Liver (tissue), 9 donors: ENCODE results near the gene HPD. TPM values are rescaled to one million over a fixed set of nuclear protein-coding genes. Genes with fewer than 3 reads are reported as not detected.

ENCODE experiments used
- DNase-seq: peaks from one replicate; pipeline ENCODE4 v3.0.0-alpha.2; 2017; ENCODE audit warnings: low spot score
- H3K27ac ChIP-seq, 2 donors: one replicate each; pipeline ENCODE4 v1.7.0; 2013; ENCODE audit warnings: inconsistent platforms in 2 of 2, low read length in 2 of 2, control low read depth in 1 of 2, low read depth in 1 of 2, mild to moderate bottlenecking in 1 of 2
- H3K27me3 ChIP-seq, 4 donors: one replicate each; pipeline versions ENCODE4 v1.6.1 to v1.7.0; 2013; ENCODE audit warnings: low read length in 3 of 4, inconsistent platforms in 1 of 4, mild to moderate bottlenecking in 1 of 4, moderate library complexity in 1 of 4; ENCODE audit not compliant: control insufficient read depth in 4 of 4, insufficient read depth in 4 of 4
- H3K36me3 ChIP-seq, 4 donors: one replicate each; pipeline versions ENCODE4 v1.6.1 to v1.7.0; 2013; ENCODE audit warnings: low read length in 3 of 4, mild to moderate bottlenecking in 3 of 4, low read depth in 1 of 4, moderate library complexity in 1 of 4; ENCODE audit not compliant: control insufficient read depth in 4 of 4, insufficient read depth in 3 of 4
- H3K4me1 ChIP-seq, 4 donors: one replicate each; pipeline versions ENCODE4 v1.6.1 to v1.7.0; 2013; ENCODE audit warnings: low read length in 3 of 4, mild to moderate bottlenecking in 3 of 4, moderate library complexity in 1 of 4; ENCODE audit not compliant: control insufficient read depth in 4 of 4, insufficient read depth in 4 of 4
- H3K4me3 ChIP-seq, 3 donors: one replicate each; pipeline versions ENCODE4 v1.6.1 to v1.7.0; 2013; ENCODE audit warnings: low read length in 3 of 3, control low read depth in 1 of 3, low read depth in 1 of 3, mild to moderate bottlenecking in 1 of 3
- H3K9ac ChIP-seq, 2 donors: one replicate each; pipeline ENCODE4 v1.7.0; 2013; ENCODE audit warnings: low read length in 2 of 2, mild to moderate bottlenecking in 2 of 2, moderate library complexity in 2 of 2, control low read depth in 1 of 2, low read depth in 1 of 2
- H3K9me3 ChIP-seq, 4 donors: one replicate each; pipeline versions ENCODE4 v1.6.1 to v1.7.0; 2013; ENCODE audit warnings: low read length in 3 of 4; ENCODE audit not compliant: control insufficient read depth in 4 of 4
- ATF3 ChIP-seq: IDR thresholded peaks from 2 replicates; pipeline ENCODE4 v1.6.1; 2016; ENCODE audit warnings: antibody characterized with exemption
- CTCF ChIP-seq: fragments of 150-350 bp; IDR thresholded peaks from 2 replicates; pipeline ENCODE4 v1.5.1; 2017; ENCODE audit warnings: improper control_type of control experiment, low read depth, low read length; ENCODE audit not compliant: missing input control
- EGR1 ChIP-seq, 2 donors: IDR thresholded peaks; 2 replicates each; pipeline ENCODE4 v1.6.1; 2016 to 2018; ENCODE audit warnings: antibody characterized with exemption in 2 of 2, low read depth in 2 of 2
- FOXA1 ChIP-seq: IDR thresholded peaks from 2 replicates; pipeline ENCODE4 v1.6.1; 2016; ENCODE audit warnings: antibody characterized with exemption
- FOXA2 ChIP-seq: IDR thresholded peaks from 2 replicates; pipeline ENCODE4 v1.6.1; 2016; ENCODE audit warnings: antibody characterized with exemption
- GABPA ChIP-seq, 2 donors: IDR thresholded peaks in 1 of 2; conservative IDR thresholded peaks in 1 of 2; 2 replicates each; pipeline ENCODE4 v1.6.1; 2016; ENCODE audit warnings: antibody characterized with exemption in 2 of 2, mild to moderate bottlenecking in 1 of 2, moderate library complexity in 1 of 2
- HNF4A ChIP-seq, 2 donors: conservative IDR thresholded peaks; 2 replicates each; pipeline ENCODE4 v1.6.1; 2016; ENCODE audit warnings: antibody characterized with exemption in 2 of 2, mild to moderate bottlenecking in 2 of 2
- HNF4G ChIP-seq: IDR thresholded peaks from 2 replicates; pipeline ENCODE4 v1.6.1; 2016; ENCODE audit warnings: antibody characterized with exemption
- JUND ChIP-seq, 2 donors: IDR thresholded peaks; 2 replicates each; pipeline ENCODE4 v1.6.1; 2016; ENCODE audit warnings: antibody characterized with exemption in 2 of 2
- MAX ChIP-seq: IDR thresholded peaks from 2 replicates; pipeline ENCODE4 v1.6.1; 2016; ENCODE audit warnings: antibody characterized with exemption
- NR2F2 ChIP-seq: IDR thresholded peaks from 2 replicates; pipeline ENCODE4 v1.6.1; 2016; ENCODE audit warnings: antibody characterized with exemption
- RAD21 ChIP-seq, 2 donors: IDR thresholded peaks; 2 replicates each; pipeline ENCODE4 v1.6.1; 2016; ENCODE audit warnings: antibody characterized with exemption in 2 of 2, mild to moderate bottlenecking in 2 of 2
- REST ChIP-seq: IDR thresholded peaks from 2 replicates; pipeline ENCODE4 v1.6.1; 2016; ENCODE audit warnings: antibody characterized with exemption, mild to moderate bottlenecking
- RXRA ChIP-seq, 2 donors: IDR thresholded peaks; 2 replicates each; pipeline ENCODE4 v1.6.1; 2017 to 2018; ENCODE audit warnings: antibody characterized with exemption in 2 of 2, mild to moderate bottlenecking in 1 of 2
- SP1 ChIP-seq: IDR thresholded peaks from 2 replicates; pipeline ENCODE4 v1.6.1; 2018; ENCODE audit warnings: antibody characterized with exemption, mild to moderate bottlenecking
- TAF1 ChIP-seq: conservative IDR thresholded peaks from 2 replicates; pipeline ENCODE4 v1.6.1; 2016; ENCODE audit warnings: antibody characterized with exemption, mild to moderate bottlenecking
- YY1 ChIP-seq: IDR thresholded peaks from 2 replicates; pipeline ENCODE4 v1.6.1; 2016; ENCODE audit warnings: antibody characterized with exemption, mild to moderate bottlenecking
- ZBTB33 ChIP-seq: IDR thresholded peaks from 2 replicates; pipeline ENCODE4 v1.6.1; 2016; ENCODE audit warnings: antibody characterized with exemption
- WGBS: extraction: QIAGEN DNeasy Blood & Tissue Kit; methylation state at CpG from one replicate; pipeline ENCODE4 v1.1.7; 2013; 5-methylcytosine and 5-hydroxymethylcytosine counted together
- polyA plus RNA-seq, 2 donors: library from polyadenylated mRNA; stranded (reverse) in 1 of 2; unstranded in 1 of 2; fragments of 200-250 nt in 1 of 2; fragments of >200 nt in 1 of 2; fragmentation: Nextera tagmentation in 1 of 2; extraction: Ambion mirVana in 1 of 2; gene quantifications; one replicate each; pipeline versions ENCODE4 v1.2.1 to v1.2.3, GENCODE V29; 2013 to 2015
- total RNA-seq, 2 donors: library from RNA; depleted of rRNA; stranded (reverse); fragments of >200 nt; gene quantifications; one replicate each; pipeline ENCODE4 v1.2.3, GENCODE V29; 2014
- donor health status: healthy.
- donor health status: healthy.
- donor health status: healthy.
- donor health status: healthy.
- donor health status: healthy.

The HPD gene
- total and polyA plus RNA-seq, 4 donors: 31.3 to 812 (median 509) TPM

GRCh38 chr12:121820056-121820455 lies 38.6 kb downstream of the HPD start:
- Histone ChIP-seq H3K36me3 (peaks cover 33 to 74% (median 53%) of the 10 kb centered on the region in 4 donors), H3K27me3 (no peaks in the 10 kb centered on the region), H3K4me1 (no peaks in the 10 kb centered on the region), H3K9ac (no peak overlapping the region), H3K9me3 (no peaks in the 10 kb centered on the region), H3K4me3 (no peak overlapping the region), H3K27ac (no peak overlapping the region)
- TF ChIP-seq RAD21 (IDR thresholded peaks at IDR 0.05) (no peak), GABPA (IDR thresholded peaks at IDR 0.05 in 1 of 2, conservative IDR thresholded peaks at IDR 0.05 in 1 of 2) (no peak), CTCF (no peak), HNF4A (conservative IDR thresholded peaks at IDR 0.05) (no peak), FOXA2 (no peak), NR2F2 (no peak), TAF1 (no peak), REST (no peak), ATF3 (no peak), SP1 (no peak), JUND (IDR thresholded peaks at IDR 0.05) (no peak), FOXA1 (no peak), MAX (no peak), YY1 (no peak), EGR1 (IDR thresholded peaks at IDR 0.05; ENCODE audit: low read depth in 2 of 2) (no peak), ZBTB33 (no peak), HNF4G (no peak), RXRA (IDR thresholded peaks at IDR 0.05) (no peak)
- WGBS: 90% methylated on average over 7 of the region's 7 CpGs
- no peak for DNase-seq
